NCI-H2029 (cell line): ENCODE measurements around the gene MYH9.
A peak's percentile ranks its signal among the peaks of the same experiment; 100 is the strongest.

Experiments used
- DNase-seq: peaks from one replicate; lab custom pipeline; 2025; lab: John Stamatoyannopoulos, UW

MYH9 gene

DNA sequence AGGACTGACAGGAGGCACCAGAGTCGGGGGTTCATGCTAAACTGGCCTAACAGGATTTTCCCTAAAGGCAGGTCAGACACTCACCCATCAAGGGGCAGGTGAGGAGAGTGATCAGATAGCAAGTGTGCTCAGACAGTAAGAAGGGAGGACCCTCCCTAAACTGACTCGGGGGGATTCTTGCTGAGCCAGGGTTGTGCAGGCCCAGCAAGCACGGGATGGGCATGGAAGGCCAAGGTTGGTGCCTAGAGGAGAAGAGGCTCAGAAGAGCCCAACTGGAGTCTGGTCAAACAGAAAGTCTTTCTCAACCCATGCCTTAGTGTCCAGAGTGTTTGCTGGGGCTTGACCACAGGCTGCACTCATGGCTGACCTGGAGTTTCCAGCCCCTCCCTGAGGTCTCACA, 141.0 kb downstream of the MYH9 start:
- DNase-seq = no peak

DNA sequence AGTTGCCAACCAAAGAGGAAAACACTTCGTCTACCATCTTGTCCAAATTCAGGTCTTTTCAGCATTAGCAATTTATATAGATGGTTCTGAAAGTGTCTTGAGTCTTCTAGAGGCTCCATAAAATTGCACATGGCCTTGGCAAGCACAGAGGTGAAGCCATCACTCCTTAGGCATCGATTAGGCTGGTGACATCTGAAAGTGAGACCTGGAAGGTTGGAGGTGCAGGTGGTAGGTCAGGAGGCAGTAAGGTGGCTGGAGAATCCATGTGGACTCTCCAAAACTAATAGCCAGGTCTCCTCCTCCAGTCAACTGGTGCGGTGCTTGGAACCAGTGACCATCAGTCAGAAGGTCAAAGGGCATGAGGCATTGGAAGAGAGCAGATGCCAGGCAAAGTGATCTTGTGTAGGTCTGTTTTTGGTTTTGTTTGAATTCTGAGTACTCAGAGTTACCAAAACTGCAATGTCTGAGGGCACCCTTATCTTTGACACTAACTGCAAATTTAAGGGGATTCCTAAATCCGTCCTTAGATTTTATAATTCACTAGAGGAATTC, 141.9 kb downstream of the MYH9 start:
- no peak for DNase-seq

DNA sequence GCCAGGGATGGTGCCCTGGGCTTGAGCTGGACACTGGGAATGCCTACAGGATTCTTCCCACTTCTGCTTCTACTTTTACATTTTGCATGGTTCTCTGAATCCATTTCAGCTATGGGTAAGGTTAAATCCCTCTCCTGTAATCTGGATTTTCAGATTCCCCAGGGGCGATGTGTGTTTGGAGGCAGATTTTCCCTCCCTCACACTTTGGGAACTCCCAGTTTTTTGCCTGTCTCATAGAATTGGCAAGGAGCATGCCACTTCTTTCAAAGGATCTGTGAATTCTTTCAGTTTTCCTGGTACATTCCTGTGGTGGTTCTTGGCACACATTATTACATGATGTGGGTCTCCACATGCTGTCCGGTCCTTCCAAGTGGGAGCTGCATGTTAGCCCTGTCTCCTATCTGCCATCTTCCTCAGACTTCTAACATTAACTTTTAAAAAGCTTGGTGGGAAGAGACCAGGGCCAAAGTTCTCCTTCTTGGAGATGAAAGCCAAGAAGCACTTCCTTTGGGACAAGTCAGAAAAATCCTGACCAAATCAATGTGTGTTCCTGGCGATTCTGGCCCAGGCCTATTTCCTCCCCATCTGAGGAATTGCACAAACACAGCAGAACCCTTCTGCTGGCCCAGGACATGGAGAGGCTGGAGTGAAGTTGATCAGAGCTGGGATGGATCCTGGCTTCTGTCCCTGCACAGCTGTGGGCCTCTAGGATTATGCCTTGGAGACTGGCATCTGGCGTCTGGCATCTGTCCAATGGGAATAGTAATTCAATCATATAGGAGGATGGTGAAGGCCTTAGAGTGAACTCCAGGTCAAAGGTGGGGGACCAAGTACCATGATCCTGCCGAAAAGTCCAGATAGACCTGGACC, 143.0 kb downstream of the MYH9 start:
- DNase-seq = no peak

DNA sequence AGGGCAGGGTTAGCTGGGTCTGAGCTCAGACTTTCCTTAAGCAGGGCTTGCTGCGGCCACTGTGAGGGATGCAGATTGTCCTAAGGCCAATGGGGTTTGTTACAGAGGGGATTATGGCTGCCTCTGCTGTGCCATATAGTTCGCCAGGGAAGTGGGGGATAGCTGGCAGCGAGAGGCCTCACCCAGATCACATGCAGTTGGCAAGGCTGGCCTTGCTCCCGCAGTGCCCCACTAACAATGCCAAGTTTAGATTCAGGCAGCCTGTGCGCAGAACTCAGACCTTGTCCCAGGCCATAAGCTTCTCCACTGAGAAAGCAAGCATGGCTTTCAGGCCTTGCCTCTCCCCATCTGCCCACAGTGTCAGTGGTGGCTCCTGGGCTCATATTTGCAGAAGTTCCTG, 143.8 kb downstream of the MYH9 start:
- no peak for DNase-seq

DNA sequence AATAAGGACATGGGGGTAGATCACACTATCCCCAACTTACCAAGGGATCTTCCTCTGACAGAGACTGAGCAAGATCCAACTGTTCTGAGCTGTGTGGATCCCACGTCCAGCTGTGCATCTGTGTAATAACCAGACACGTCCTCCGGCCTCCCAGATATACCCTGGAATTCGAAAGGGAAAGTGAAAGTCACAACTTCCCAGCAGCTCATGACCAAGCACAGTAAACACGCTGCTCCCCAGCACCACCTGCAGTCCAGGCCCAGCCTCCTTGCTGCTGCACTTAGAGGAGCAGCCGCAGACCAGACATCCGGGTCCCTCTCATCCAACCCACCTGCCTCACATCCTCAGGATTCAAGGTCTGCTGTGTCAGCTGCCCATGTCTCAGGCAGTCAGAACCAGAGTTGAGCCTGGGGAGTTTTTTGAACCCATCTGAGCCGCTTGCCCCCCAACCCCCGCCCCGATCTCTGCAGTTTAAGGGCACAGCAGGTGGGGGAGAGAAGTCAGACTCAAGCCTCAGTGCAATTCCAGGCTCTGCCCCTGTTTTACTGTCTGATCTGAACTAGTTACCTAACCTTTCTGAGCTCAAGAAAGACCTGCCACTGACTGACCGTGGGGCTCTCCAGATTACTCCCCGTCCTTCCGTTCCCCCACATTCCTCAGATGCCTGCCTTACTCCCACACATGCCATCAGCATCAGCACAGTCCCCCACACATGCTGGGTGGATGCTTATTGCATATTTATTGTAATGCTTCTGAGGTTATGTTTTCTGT, 148.2 kb downstream of the MYH9 start, which contains the start of gene APOL2:
APOL2 (minus strand) TSS at position 127 of the 771 bp plus-strand sequence. CDS start 6,365 bp downstream, outside the sequence.
- peak; percentile 92 for DNase-seq

DNA sequence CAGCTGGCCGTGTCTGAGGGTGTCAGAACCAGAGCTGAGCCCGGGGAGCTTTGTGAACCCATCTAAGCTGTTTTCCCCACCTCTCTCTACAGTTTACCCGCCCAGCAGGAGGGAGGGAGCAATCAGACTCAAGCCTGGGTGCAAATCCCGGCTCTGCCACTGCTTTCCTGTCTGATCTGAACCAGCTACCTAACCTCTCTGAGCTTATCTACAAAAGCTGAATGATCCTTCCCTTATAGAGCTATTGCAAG, 148.7 kb downstream of the MYH9 start:
- no peak for DNase-seq

DNA sequence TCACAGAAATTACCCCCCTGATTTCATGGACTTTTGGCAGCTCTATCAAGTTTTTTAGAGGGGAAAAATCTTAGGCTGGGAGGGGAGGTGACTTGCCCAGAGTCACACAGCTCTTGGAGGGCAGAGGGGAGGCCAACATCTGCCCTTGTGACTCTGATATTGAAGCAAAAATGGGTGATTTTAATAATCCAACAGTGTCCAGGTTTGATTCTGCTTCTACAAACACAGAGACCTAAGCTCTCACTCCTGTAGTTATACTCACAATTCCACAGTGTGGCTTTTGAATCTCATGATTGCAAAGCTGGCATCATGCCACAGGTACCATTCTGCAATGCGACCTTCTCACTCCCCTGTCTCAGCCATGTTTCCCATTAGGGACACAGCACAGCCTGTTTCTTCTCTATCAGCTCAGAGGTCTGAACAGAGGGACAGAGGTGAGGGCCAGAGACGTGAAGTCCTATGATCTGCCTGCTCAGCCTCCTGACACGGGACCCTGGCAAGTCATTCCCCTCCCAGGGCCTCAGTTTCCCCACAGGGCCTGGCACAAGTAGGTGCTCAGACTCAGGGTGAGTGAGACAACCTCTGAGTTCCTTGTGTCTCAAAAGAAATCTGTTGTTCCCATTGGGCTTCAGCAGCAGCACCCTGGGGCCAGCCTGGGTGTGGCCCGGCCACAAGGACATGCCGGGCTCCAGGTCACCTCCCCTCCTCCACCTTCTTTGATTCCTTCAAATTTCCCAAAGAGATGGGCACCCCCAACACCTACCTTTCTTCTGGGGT, 149.2 kb downstream of the MYH9 start:
- DNase-seq = no peak

DNA sequence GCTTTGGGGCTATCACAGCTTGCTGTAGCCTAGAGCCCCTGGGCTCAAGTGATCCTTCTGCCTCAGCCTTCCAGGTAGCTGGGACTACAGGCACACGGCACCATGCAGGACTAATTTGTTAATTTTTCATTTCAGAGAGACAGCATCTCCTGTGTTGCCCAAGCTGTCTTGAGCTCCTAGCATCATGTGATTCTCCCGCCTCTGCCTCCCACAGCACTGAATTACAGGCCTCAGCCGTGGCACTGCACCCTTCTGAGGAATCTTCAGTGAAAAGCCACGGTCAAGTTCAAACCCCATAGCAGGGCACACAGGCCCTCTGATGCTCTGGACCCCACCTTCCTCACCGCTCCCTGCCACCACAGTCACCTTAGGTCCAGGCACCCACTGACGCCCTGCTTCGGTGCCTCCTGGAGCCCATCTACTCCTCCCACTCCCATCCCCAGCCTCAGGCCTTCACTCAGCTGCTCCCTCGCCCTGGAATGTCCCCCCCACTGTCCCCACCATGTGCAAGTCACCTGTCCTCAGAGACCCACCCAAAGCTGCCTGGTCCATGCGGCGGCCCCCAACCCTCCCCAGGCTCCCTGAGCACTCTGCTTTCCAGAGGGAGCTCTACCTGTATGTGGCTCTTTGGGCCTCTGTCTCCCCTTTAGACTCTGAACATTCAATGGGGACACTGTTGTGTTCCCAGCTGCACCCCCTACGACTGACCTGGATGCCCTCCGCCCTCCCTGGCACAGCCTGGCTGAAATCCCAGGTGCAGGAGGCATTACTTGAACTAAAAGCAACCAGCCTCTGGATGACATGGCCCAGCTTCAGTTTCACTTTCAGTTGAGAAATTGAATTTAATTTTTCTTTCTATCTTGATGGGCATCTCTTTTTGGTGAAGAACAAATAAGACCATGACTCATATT, 150.1 kb downstream of the MYH9 start:
- DNase-seq = no peak

DNA sequence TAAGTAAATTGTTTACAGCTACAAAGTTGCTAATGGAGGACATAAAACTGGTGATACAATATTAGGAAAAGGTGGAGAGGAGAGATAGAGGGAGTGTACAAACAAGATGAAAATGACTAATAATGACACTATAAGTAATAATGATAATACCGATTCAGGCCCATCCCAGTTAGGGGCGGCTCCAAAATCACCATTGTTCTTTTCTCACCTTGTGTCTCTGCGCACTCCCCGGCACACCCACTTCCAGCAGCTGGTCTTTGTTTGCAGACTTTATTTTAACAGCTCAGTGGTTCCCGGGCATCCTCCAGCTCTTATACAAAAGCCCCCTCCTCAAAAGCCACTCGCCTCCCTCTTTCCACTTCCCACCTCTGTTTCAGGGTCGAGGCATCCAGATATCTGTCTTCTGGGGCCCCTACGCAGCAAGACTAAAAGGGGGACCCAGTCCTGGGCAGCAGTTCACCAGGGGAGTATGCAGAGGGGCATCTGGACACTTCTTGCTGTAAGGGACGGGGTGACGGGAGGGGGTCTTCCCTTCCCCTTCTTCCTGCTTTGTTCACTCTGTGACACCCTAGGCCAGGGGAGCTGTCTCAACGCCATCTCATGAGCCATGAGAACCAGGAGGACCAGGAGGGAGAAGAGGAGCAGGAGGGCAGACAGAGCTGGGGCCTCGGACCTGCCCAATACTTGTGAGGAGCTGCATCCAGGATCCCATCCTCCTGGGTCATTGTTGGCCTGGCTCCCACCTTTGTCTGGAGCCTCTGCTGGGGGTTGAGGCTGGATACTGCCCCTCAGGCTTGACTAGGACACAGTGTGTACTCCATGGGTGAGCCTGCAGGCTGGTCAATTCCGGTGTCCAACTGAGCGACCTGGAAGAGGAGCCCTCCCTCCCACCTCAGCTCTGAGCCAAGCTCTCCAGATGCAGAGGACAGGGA, 151.1 kb downstream of the MYH9 start:
- no peak for DNase-seq

DNA sequence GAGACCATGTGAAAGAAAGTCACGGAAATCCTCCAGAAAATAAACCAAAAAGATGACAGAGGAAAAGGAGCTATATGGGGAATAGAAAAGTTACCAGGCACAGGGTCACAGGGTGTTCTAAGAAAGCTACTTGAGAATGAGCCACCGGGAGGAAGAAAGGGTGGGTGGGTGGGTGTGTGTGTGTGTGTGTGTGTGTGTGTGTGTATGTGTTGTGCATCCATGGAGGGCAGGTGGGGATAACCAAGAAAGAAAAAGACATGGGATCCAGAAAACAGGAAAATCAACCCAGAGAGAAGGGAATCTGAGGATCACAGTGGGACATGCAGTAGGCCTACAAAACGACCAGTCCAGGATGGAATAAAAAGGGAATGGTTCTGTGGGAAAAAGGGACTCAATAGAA, 152.2 kb downstream of the MYH9 start:
- no peak for DNase-seq

DNA sequence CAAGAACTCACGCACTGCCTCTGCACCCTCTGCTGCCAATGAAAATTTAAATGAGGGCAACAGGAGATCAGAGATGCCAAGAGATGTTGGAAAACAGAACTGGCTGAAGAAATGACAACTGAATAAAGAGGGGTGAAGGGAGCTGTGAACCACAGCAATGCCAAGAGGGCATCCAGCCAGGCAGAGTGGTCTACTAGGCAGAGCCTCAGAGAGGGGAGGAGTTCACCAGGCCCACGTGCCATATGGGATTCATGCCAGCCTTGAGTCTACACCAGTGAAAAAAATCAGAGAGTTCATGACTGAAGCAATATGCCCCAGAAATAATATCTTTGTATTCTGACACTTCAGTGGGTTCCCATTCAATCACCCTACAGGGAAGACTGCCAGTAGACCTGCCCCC, 152.8 kb downstream of the MYH9 start:
- peak; percentile 37 for DNase-seq

DNA sequence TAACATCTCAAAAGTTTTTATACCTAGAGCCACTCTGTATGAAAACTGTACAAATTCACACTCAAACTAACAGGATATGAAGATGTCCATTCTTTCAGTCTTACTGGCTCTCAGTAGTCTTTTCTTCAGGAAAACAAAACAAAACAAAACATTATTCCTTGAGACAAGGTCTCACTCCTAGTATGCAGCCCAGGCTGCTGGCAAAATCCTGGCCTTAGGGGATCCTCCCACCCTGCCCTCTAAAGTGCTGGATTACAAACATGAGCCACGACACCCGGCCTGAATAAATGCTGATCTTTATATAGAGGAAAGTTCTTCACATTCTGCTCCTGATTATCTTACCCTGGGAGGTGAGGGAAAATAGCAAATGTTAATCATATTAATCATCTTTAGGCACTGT, 153.6 kb downstream of the MYH9 start:
- no peak for DNase-seq

DNA sequence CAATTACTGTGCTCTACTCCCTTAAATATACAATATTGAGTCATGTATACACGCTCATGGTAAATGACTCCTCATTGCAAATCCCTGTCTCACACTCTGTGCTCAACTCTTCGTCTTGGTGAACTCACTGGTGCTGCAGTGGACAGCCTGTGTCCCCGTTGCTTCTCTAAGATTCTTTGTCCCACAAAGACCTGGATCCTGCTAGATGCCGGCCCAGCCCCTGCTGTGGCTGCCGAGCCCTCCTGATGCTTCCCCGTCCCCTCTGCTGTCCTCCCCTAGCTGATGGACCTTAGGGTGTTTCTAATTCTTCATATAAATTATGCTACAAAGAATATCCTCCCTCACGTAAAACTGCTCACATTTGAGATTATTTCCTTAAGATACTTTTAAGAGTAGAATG, 154.0 kb downstream of the MYH9 start:
- DNase-seq = no peak

DNA sequence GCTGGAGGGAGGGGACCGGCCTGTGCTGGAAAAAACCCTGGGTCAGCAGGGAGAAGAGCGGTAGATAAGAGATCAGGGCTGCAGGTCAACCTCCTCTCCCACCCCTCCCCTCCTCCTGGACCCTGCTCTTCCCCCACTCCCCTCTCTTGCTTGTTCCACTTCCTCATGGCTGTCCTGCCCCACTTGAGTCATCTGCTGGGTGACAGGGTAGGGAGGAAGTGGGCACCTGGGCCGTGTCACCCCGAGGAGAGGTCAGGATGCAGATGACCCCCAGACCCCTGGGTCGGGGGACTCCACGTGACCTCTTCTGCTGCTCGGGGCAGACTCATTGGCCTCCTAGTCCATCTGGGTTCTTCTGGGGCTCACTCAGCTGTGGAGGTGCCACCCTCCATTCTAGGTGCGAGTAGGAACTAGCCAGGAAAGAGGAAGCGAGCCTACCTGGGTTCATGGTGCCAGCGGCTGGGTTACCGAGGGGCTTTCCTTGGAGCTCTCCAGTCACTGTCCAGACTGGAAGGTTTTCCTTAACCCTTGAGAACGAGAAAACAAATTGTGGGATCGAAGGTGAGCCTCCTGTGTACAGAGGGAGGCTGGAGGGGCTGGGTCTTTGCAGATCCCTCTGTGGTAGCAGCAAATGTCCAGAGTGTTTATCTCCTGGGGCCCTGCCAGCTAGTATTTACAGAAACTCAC, 154.9 kb downstream of the MYH9 start:
- DNase-seq = no peak
